ENCODE data around the gene PRSS21. TPM values are rescaled to one million over a fixed set of nuclear protein-coding genes. Genes with fewer than 3 reads are reported as not detected.

The PRSS21 gene
- total and polyA plus RNA-seq, 7 donors = 0.58 TPM; not detected in 6

- peak; percentile 93 for DNase-seq
- peaks cover 4 to 33% (median 26%) of the 10 kb centered on the region in 4 donors for H3K4me1 ChIP-seq
- H3K4me3 ChIP-seq = peak within 1 kb of the TSS; percentile 68 to 99 (median 88)
- peaks cover 0 to 31% (median 14%) of the 10 kb centered on the region in 4 donors for H3K36me3 ChIP-seq
- 0 to 1% methylated on average over 70 of the region's 70 CpGs for WGBS, 2 donors
- H3K27ac ChIP-seq = peak within 1 kb of the TSS; percentile 93 to 100 (median 98)
- no peaks in the 10 kb centered on the region for H3K27me3 ChIP-seq
- intact Hi-C loops (cut with DNase I) = loop anchor here (5.0 to 10.0 kb wide), 3 partner anchors 95 to 377 kb away; partner anchors contain the start of genes CEMP1 and KCTD5
- TF ChIP-seq POLR2AphosphoS5 (IDR thresholded peaks at IDR 0.05) = peak; percentile 73 to 92 (median 84)
- peak; percentile 52 to 55 for TF ChIP-seq POLR2A (IDR thresholded peaks at IDR 0.05)
- peak in 1 of 4 donors; percentile 6 for TF ChIP-seq EP300 (IDR thresholded peaks at IDR 0.05)
- no peak for TF ChIP-seq CTCF (IDR thresholded peaks at IDR 0.05)
- no peaks in the 10 kb centered on the region for H3K9me3 ChIP-seq
Observed at GRCh38 chr16:2777231-2777902, 39.7 kb upstream of the PRSS21 start, which contains the start of gene ELOB. Gene ELOB, minus strand, starts transcription at chr16:2777280. Its CDS starts 41 bp downstream, at chr16:2777239.

- Histone ChIP-seq H3K27me3 (no peaks in the 10 kb centered on the region), H3K36me3 (peaks cover 0 to 24% (median 13%) of the 10 kb centered on the region in 4 donors), H3K4me3 (peak overlapping the region; percentile 68 to 99 (median 88)), H3K27ac (peak overlapping the region; percentile 93 to 100 (median 98)), H3K4me1 (peaks cover 4 to 33% (median 26%) of the 10 kb centered on the region in 4 donors), H3K9me3 (no peaks in the 10 kb centered on the region)
- DNase-seq = peak; percentile 63
- WGBS, 2 donors = 5 to 9% methylated on average over 27 of the region's 27 CpGs
- TF ChIP-seq CTCF (IDR thresholded peaks at IDR 0.05) (no peak), POLR2AphosphoS5 (IDR thresholded peaks at IDR 0.05) (peak in 1 of 4 donors; percentile 5)
- intact Hi-C loops (cut with DNase I) = loop anchor here (5.0 to 10.0 kb wide), 3 partner anchors 96 to 377 kb away; partner anchors contain the start of genes CEMP1 and KCTD5
Observed at GRCh38 chr16:2777903-2778629, 39.0 kb upstream of the PRSS21 start.

GRCh38 chr16:2778630-2778958 lies 38.4 kb upstream of the PRSS21 start:
- peaks cover 4 to 33% (median 26%) of the 10 kb centered on the region in 4 donors for H3K4me1 ChIP-seq
- TF ChIP-seq EP300 (IDR thresholded peaks at IDR 0.05) = no peak
- no peak for TF ChIP-seq POLR2A (IDR thresholded peaks at IDR 0.05)
- TF ChIP-seq POLR2AphosphoS5 (IDR thresholded peaks at IDR 0.05) = no peak
- no peak for TF ChIP-seq CTCF (IDR thresholded peaks at IDR 0.05)
- intact Hi-C loops (cut with DNase I) = loop anchor here (5.0 to 10.0 kb wide), 3 partner anchors 96 to 376 kb away; partner anchors contain the start of genes CEMP1 and KCTD5
- H3K27ac ChIP-seq = peak overlapping the region; percentile 93 to 100 (median 98)
- DNase-seq = no peak
- no peaks in the 10 kb centered on the region for H3K9me3 ChIP-seq
- H3K36me3 ChIP-seq = peaks cover 0 to 19% (median 9%) of the 10 kb centered on the region in 4 donors
- H3K4me3 ChIP-seq = peak overlapping the region; percentile 68 to 99 (median 88)
- H3K27me3 ChIP-seq = no peaks in the 10 kb centered on the region
- WGBS, 2 donors = 95 to 96% methylated on average over 12 of the region's 12 CpGs

- peaks cover 0 to 4% (median 0%) of the 10 kb centered on the region in 3 donors for H3K27me3 ChIP-seq
- no peak overlapping the region for H3K4me3 ChIP-seq
- H3K27ac ChIP-seq = peak overlapping the region in 2 of 4 donors; percentile 93 to 96
- H3K9me3 ChIP-seq = no peaks in the 10 kb centered on the region
- peaks cover 4 to 33% (median 26%) of the 10 kb centered on the region in 4 donors for H3K4me1 ChIP-seq
- H3K36me3 ChIP-seq = peaks cover 0 to 12% (median 2%) of the 10 kb centered on the region in 4 donors
- intact Hi-C loops (cut with DNase I) = loop anchor here (5.0 to 10.0 kb wide), 3 partner anchors 97 to 375 kb away; partner anchors contain the start of genes CEMP1 and KCTD5
- WGBS, 2 donors = 92 to 94% methylated on average over 23 of the region's 23 CpGs
- DNase-seq = peak; percentile 63
- TF ChIP-seq EP300 (IDR thresholded peaks at IDR 0.05) = no peak
- no peak for TF ChIP-seq CTCF (IDR thresholded peaks at IDR 0.05)
- TF ChIP-seq POLR2AphosphoS5 (IDR thresholded peaks at IDR 0.05) = no peak
- TF ChIP-seq POLR2A (IDR thresholded peaks at IDR 0.05) = no peak
Observed at GRCh38 chr16:2779151-2779920, 37.7 kb upstream of the PRSS21 start.

All from sigmoid colon (tissue), 7 donors.